HEK293 (cell line): ENCODE results near the gene CSPG4.

ENCODE experiments used
- IKZF3 ChIP-seq: fragments of 450-650 bp; IDR thresholded peaks from 2 replicates; pipeline ENCODE4 v1.5.0; 2018; ENCODE audit warnings: missing biosample characterization, mild to moderate bottlenecking, missing genetic modification characterization, moderate library complexity
- TCF7L2 ChIP-seq: IDR thresholded peaks from 2 replicates; pipeline ENCODE4 v1.6.1; 2011; ENCODE audit warnings: low read depth, mild to moderate bottlenecking, inconsistent platforms, low read length, moderate library complexity, borderline replicate concordance
- YY1 ChIP-seq: fragments of 450-650 bp; formaldehyde crosslinking; IDR thresholded peaks from 2 replicates; pipeline ENCODE4 v1.5.1; 2018; ENCODE audit warnings: missing biosample characterization, missing genetic modification characterization
- ZNF558 ChIP-seq: fragments of 450-650 bp; formaldehyde crosslinking; IDR thresholded peaks from 2 replicates; pipeline ENCODE4 v1.5.1; 2016; ENCODE audit warnings: missing biosample characterization, missing genetic modification characterization
- ZNF707 ChIP-seq: fragments of 450-650 bp; formaldehyde crosslinking; IDR thresholded peaks from 2 replicates; pipeline ENCODE4 v1.5.1; 2016; ENCODE audit warnings: missing biosample characterization, missing genetic modification characterization

GRCh38 chr15:75696854-75697259 lies 15.8 kb downstream of the CSPG4 start:
- no peak for TF ChIP-seq ZNF558 (tag by site-specific recombination)
- no peak for TF ChIP-seq ZNF707
- TF ChIP-seq YY1 (tag by site-specific recombination) = no peak
- TF ChIP-seq IKZF3 (tag by site-specific recombination) = no peak
- no peak for TF ChIP-seq TCF7L2
